ENCODE results near the gene SMAD3. TPM values are rescaled to one million over a fixed set of nuclear protein-coding genes. Genes with fewer than 3 reads are reported as not detected.

The SMAD3 gene
- total RNA-seq, 1 donor from 2014 or later = 5.4 TPM

- DNase-seq (ENCODE audit: low read depth in 2 of 2) = no peak
Observed at GRCh38 chr15:67035886-67036285, 29.5 kb upstream of the SMAD3 start.

GRCh38 chr15:67036775-67037555, 28.4 kb upstream of the SMAD3 start:
- DNase-seq (ENCODE audit: low read depth in 2 of 2) = no peak

DNA sequence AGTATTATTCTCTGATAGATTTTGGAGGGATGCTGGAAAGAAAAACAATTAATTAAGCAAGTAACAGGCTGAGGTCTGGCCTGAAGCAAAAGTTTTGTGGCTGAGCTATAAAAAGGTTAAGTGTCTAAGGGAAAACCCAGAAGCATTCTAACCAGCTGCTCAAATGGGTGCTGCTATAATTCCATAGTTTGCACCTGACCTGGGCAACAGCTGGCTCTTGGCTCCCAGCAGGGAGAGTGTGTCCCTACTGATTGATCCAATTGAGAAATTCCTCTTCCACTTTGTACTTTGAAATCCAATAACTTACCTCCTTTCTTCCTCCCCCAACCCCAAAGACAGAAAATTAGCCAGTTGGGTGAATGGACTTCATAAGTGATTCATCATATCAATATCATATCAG, 27.7 kb upstream of the SMAD3 start:
- DNase-seq (ENCODE audit: low read depth in 2 of 2) = no peak

GRCh38 chr15:67038736-67039135, 26.7 kb upstream of the SMAD3 start:
- no peak for DNase-seq (ENCODE audit: low read depth in 2 of 2)

DNA sequence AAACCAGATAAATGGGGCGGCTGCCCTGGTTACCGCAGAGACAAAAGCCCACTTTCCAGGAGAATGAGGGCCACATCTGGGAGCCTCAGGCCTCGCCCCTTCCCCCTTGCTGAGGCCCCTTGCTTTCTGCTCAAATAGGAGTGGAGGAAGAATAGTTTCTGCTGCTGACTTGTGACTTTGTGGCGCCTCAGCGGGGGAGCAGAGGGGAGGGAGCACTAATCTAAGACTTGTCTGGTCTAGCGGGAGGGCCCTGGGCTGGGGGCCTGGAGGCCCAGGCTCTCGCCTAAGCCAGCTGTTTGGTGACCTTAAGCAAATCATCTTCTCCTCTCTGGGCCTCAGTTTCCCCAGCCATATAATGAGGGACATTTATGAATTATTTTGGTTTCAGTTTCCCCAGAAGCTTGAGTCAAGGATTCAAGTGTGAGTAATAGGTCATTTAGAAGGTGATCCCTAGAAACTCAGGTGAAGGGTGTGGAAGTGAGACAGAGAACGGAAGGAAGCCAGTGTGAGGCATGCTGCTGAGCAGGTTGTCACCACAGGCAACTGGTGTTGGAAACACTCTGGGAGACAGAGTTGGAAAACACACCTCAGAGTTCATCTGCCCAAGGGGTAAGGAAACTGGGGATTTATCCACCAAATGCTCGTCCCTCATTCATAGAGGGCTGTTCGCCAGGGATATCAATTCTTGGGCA, 25.9 kb upstream of the SMAD3 start:
- DNase-seq (ENCODE audit: low read depth in 2 of 2) = peak in 1 of 2 donors; percentile 35

DNA sequence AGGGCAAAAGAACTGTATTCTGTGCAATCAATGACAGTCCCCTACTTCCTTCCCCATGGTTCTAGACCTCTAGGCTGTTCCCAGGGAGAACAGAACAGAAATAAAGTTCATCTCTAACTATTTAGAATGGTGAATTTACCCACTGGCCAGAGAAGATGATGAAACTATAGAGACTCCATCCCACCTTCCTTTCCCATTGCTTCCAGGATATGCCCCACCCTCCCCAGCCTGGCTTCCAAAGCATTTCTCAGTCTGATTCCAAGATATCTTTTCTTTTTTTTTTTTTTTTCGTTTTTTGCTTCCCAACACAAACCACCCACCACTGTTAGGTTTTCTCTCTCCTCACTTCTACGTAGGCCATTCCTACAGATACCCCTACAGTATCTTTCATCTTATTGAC, 25.1 kb upstream of the SMAD3 start:
- no peak for DNase-seq (ENCODE audit: low read depth in 2 of 2)

GRCh38 chr15:67042551-67043142, 22.8 kb upstream of the SMAD3 start:
- peak in 1 of 2 donors; percentile 77 for DNase-seq (ENCODE audit: low read depth in 2 of 2)

DNA sequence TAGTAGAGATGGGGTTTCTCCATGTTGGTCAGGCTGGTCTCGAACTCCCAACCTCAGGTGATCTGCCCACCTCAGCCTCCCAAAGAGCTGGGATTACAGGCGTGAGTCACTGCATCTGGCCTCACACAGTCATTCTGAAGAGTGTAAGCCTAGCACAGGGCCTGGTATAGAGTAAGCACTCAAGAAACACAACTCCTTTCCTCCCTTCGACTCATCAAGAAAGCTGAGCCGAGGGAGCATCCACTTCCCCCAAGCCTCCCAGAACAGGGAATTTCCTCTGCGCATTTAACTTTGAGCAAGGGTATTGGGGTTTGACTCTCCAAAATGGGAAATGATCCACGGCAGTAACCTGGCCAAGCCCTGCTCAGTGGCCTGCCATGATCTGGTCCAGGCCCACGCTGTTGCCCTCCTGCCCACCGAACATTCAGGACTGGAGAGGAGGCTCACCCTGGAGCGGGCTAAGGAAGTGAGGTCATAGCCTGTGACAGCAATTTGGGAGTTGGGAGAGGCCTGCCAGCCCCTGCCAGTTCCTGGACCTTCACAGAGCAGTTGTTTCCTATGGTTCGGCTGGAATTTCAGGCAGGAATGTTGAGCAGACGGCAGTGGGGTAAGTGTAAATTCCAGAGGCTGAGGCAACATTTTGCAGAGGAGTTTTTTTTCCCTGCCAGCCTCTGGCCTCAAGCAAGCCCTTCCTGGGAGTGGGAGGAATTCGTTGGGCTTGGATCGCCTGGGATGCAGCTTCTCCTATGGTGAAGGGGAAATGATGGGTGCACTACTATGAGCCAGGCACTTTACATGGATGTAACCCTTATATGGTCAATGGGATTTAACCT, 21.2 kb upstream of the SMAD3 start:
- peak; percentile 65 to 76 for DNase-seq (ENCODE audit: low read depth in 2 of 2)

GRCh38 chr15:67047149-67047661, 18.2 kb upstream of the SMAD3 start:
- no peak for DNase-seq (ENCODE audit: low read depth in 2 of 2)

DNA sequence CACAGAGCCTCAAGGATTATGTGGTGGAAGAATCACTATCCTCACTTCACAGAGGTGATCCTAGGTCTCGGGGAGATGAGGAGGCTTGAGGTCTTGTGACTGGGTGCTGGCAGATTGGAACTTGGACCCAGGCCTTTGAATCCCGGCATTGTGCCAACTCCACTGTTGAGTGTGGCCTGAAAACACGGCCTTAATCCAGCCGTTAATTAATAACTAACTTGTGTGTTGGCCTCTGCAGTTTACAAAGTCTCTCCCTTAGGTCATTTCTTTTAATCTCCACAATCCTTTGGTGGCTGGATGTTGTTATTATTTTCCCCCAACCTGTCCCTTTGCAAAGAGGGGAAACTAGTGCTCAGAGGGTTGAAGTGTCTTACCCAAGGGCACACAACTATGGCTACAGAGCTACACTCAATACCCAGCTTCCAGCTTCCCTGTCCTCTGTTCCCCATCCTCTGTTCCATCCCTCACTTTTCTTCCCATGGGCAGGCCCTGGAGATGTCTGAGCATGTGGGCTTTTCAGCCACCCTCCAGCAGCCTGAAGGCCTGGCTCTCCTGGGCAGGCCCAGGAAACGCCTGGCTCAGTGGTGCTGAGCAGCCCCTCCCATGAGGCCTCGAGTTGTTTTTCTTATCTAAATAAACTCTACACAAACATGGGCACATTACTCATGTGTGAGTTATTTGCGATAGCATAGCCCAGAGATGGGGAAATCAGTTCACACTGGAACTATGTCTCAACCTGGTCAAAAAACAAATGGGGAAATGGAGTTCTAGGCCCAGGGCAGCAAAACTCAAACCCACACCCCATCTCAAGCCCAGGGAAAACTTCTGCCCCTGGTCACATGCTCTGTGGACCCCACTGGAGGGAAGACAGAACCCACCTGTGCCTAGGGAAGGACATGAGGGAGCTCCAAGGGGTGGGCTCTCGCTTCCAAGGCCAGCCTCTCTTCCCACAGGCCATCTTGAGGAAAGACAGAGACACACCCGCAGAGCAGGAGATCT, 16.8 kb upstream of the SMAD3 start:
- DNase-seq (ENCODE audit: low read depth in 2 of 2) = peak in 1 of 2 donors; percentile 77

GRCh38 chr15:67049351-67050044, 15.9 kb upstream of the SMAD3 start:
- peak in 1 of 2 donors; percentile 42 for DNase-seq (ENCODE audit: low read depth in 2 of 2)

DNA sequence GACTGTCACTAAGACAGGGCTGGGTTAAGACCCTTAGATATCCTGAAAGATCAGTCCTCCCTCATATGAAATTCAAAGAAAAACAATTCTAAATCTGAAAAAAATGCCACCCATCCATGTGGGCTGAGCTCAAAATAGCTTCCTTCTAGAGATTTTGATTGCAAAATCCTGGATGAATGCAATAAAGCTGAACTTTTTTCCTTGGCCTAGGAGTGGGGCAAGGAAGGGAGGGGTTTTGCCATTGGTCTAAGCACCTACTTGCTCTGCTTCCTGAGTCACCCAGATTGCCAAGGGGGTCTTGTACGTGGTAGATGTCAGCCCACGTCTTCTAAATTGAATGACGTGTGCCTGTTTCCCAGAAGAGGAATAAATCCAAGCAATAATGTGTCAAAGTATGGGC, 15.3 kb upstream of the SMAD3 start:
- no peak for DNase-seq (ENCODE audit: low read depth in 2 of 2)

GRCh38 chr15:67050522-67051087, 14.8 kb upstream of the SMAD3 start:
- no peak for DNase-seq (ENCODE audit: low read depth in 2 of 2)

- DNase-seq (ENCODE audit: low read depth in 2 of 2) = no peak
Observed at GRCh38 chr15:67051088-67052045, 14.0 kb upstream of the SMAD3 start.

DNA sequence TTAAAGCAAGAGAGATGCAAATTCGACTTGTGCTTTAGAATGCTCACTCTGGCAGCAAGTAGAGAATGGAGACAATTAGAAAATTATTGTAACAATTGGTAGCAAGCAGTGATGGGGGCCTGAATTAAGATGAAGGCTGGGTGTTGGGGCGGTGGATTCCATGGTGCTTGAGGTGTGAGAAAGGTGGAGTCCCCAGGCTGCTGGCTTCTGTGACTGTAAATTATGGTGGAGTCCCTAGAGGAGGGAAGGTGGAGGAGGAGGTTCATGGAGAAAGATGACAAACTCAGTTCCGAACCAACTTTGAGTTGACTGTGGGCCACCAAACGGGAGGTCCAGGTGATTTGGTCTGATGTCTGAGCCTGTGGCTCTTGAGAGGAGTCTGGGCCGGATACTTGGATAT, 10.7 kb upstream of the SMAD3 start:
- no peak for DNase-seq (ENCODE audit: low read depth in 2 of 2)

DNA sequence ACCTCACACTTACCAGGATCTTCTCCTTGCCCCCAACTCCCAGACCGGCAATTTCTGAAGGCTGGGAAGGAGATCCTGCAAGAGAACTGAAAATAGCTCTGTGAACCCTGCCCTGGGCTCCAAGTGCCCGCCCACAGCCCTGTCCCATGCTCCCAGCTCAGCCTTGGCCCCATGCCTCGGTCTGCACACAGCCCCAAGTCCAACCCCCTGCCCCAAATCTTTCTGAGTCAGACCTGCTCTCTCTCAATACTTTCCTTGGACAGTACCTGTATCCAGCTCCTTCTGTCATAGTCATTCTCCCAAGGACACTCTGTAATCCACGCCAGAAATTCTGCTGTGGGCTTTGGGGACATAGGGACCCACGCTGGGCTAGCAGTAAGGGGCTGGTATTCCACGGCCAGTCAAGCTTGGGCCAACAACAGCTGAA, 6.3 kb upstream of the SMAD3 start:
- no peak for DNase-seq (ENCODE audit: low read depth in 2 of 2)

DNA sequence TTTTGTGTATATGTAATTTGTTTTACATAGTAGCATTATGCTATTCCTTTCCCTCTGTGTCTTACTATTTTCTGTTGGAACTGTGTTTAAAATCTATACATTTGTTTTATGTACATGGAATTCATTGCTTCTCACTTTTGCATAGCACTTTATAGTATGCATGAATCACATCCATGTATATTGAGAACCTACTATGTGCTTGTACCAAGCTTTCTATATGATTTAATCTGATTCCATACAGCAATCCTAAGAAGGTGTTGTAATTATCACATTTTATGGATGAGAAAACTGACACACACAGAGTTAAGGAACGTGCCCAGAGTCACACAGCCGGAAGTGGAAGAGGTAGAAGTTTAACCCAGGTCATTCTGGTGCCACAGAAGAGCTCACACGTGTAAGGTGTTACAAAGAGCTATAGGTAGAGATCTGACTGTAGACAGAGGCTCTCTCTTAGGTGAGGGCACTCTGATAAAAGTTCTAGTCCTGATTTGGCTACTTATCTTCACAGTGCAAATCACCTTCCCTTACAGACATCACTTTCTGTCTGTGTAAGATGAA, 3.5 kb upstream of the SMAD3 start:
- no peak for DNase-seq (ENCODE audit: low read depth in 2 of 2)

Measured in lung microvascular endothelial cell (primary cell).